DMS114 treated with DMSO at 0.1 percent for 48 hours (cell line): ENCODE measurements around the gene MIAT.

Experiments
- DNase-seq: peaks from one replicate; lab custom pipeline; 2025; ENCODE audit not compliant: unreplicated experiment; lab: John Stamatoyannopoulos, UW

Gene MIAT

GRCh38 chr22:26724414-26724813 lies 67.0 kb downstream of the MIAT start:
- no peak for DNase-seq

GRCh38 chr22:26725012-26725676 lies 67.8 kb downstream of the MIAT start:
- DNase-seq = no peak
